ENCODE data around the gene TPST1. TPM values are rescaled to one million over a fixed set of nuclear protein-coding genes. Genes with fewer than 3 reads are reported as not detected.
"Not testable (repeated sequence)": the region's sequence is repeated elsewhere in the genome, so short reads cannot be mapped to it uniquely, and the experiment has no call there.

TPST1 gene
- total RNA-seq, 1 donor from 2014 or later: 2.1 TPM

DNA sequence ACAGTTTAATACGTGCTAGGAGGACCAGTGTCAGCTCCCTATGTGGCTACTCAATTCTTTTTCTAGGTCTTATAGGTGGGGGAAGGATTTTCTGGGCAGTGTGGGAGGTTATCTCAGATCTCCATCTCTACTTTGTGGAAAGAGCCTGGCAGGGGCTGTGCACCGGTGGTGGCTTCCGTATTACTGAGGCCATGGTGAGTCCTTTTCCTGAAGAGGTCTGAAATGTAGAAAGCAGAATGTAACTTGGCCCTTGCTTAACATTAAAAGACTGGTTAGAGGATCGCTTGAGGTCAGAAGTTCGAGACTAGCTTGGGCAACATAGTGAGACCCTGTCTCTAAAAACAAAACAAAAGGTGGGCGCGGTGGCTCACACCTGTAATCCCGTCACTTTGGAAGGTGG lies 2.7 kb upstream of the TPST1 start:
- no peaks in the 10 kb centered on the region for H3K9me3 Mint-ChIP-seq
- peak; percentile 58 for DNase-seq
- H3K4me1 Mint-ChIP-seq: peaks cover 22% of the 10 kb centered on the region
- H3K27ac Mint-ChIP-seq: no peak overlapping the region
- intact Hi-C loops (cut with micrococcal nuclease): loop anchor here (10.0 kb wide), 1 partner anchor 88 kb away; the partner anchor contains the start of gene CRCP
- peaks cover 2% of the 10 kb centered on the region for H3K36me3 Mint-ChIP-seq (ENCODE audit: low read depth)
- no peak overlapping the region for H3K4me3 Mint-ChIP-seq
- peaks cover 32% of the 10 kb centered on the region for H3K27me3 Mint-ChIP-seq

DNA sequence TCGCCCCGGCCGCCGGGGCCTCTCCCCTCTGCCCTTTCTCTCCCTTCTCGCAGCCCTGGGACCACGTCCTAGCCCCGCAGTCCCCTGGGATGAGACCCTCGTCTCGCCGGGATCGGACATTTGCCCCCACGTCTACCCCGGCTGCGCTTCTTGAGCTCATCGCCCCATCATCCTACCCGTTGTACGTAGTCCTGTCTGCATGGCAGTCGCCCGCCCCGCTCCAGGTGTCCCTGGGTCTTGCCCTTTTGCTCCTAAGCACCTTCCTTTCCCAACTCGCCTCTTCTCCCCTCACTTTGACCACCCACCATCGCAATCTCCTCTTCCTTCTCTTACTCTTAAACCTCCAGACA lies 582 bp downstream of the TPST1 start:
- H3K4me3 Mint-ChIP-seq: peak overlapping the region; percentile 85
- peaks cover 2% of the 10 kb centered on the region for H3K36me3 Mint-ChIP-seq (ENCODE audit: low read depth)
- intact Hi-C loops (cut with micrococcal nuclease): loop anchor here (10.0 kb wide), 1 partner anchor 91 kb away; the partner anchor contains the start of gene CRCP
- H3K4me1 Mint-ChIP-seq: peaks cover 27% of the 10 kb centered on the region
- peak; percentile 61 for DNase-seq
- H3K9me3 Mint-ChIP-seq: no peaks in the 10 kb centered on the region
- peak overlapping the region; percentile 26 for H3K27ac Mint-ChIP-seq
- H3K27me3 Mint-ChIP-seq: peaks cover 40% of the 10 kb centered on the region

DNA sequence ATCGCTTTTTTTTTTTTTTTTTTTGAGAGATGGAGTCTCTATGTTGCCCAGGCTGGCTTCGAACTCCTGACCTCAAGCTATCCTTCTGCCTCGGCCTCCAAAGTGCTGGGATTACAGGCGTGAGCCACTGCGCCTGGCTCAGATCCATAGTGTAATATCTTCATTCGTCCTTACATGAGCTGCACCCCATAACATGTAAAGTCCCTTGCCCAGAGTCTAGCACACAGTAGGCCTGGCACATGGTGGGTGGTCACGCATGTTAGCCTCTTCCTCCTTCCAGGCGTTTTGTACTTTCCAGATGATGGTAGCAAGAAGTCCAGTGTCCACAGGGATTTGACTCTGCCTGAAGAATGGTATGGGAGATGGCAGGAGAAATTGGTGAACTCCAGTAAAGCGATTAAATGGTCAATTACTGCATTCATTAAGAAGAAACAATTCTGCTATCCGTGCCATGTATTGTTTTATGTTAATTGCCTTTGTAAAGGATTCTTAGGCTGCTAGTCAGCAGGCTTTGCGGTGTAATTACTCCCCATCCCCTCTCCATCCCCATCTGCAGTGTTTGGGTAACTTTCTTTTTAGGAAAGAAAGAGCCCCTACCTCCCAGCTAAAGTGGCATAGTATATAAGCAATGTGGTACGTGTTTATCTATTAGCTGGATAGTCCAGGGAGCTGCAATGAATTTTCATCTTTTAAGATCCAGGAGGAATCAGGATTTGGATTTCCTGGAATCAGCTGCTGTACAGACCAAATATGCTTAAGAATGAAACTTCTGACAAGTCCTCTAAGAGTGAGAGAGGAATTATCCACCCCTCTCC lies 1.2 kb downstream of the TPST1 start:
- H3K27me3 Mint-ChIP-seq: peaks cover 40% of the 10 kb centered on the region
- intact Hi-C loops (cut with micrococcal nuclease): loop anchor here (10.0 kb wide), 1 partner anchor 92 kb away; the partner anchor contains the start of gene CRCP
- H3K4me3 Mint-ChIP-seq: peak overlapping the region; percentile 85
- peak overlapping the region; percentile 26 for H3K27ac Mint-ChIP-seq
- peaks cover 27% of the 10 kb centered on the region for H3K4me1 Mint-ChIP-seq
- DNase-seq: no peak
- H3K36me3 Mint-ChIP-seq (ENCODE audit: low read depth): peaks cover 2% of the 10 kb centered on the region
- H3K9me3 Mint-ChIP-seq: no peaks in the 10 kb centered on the region

DNA sequence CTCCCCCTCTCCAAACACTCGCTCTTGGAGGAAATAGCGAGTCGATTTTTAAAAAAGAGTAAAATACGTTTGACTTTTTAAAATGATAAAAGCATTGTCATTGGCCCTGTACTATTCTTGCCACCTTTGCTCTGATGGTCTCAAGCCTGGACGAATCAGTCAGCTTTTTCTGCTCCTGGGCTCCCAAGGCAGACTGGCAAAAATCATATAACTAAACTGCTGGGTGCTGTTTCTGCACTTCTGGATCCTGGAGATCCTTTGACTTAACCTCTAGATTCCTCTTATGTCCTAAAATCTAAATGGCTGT lies 1.8 kb downstream of the TPST1 start:
- peaks cover 2% of the 10 kb centered on the region for H3K36me3 Mint-ChIP-seq (ENCODE audit: low read depth)
- no peak for DNase-seq
- intact Hi-C loops (cut with micrococcal nuclease): loop anchor here (10.0 kb wide), 1 partner anchor 92 kb away; the partner anchor contains the start of gene CRCP
- peak overlapping the region; percentile 30 for H3K4me3 Mint-ChIP-seq
- H3K27ac Mint-ChIP-seq: no peak overlapping the region
- no peaks in the 10 kb centered on the region for H3K9me3 Mint-ChIP-seq
- H3K27me3 Mint-ChIP-seq: peaks cover 40% of the 10 kb centered on the region
- peaks cover 27% of the 10 kb centered on the region for H3K4me1 Mint-ChIP-seq

DNA sequence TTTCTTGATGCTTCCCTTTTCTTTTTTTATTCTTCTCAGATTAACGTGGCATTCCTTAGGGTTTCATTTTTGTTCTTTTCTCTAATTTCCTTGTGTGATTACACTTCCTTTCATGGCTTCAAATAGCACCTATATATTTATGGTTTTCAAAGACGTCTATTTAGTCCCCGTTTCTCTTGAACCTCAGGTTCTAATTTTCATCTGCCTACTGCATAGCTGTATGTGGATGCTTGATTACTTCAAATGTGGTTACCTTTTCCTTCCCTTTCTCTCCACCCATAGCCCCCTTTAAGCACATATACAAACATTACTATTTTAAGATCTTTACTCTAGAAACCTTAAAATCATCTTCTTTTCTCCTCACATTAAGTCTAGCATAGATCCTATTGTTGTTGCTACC lies 2.4 kb downstream of the TPST1 start:
- peaks cover 2% of the 10 kb centered on the region for H3K36me3 Mint-ChIP-seq (ENCODE audit: low read depth)
- no peak for DNase-seq
- H3K27me3 Mint-ChIP-seq: peaks cover 33% of the 10 kb centered on the region
- intact Hi-C loops (cut with micrococcal nuclease): loop anchor here (10.0 kb wide), 1 partner anchor 93 kb away; the partner anchor contains the start of gene CRCP
- no peaks in the 10 kb centered on the region for H3K9me3 Mint-ChIP-seq
- peak overlapping the region; percentile 30 for H3K4me3 Mint-ChIP-seq
- H3K27ac Mint-ChIP-seq: no peak overlapping the region
- peaks cover 20% of the 10 kb centered on the region for H3K4me1 Mint-ChIP-seq

DNA sequence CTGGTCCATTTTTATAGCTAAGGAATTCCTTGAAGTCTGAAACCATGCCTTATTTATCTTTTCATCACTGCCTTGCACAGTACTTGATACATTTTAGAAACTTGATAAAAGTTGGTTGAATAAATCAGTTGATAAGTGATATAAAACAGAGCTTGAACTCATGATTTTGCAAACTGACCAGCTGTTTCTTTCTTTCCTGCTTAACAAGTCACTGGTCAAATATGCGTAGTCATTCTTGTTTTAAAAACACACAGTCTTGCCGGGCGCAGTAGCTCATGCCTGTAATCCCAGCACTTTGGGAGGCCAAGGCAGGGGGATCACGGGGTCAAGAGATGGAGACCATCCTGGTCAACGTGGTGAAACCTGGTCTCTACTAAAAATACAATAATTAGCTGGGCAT lies 6.3 kb downstream of the TPST1 start:
- Mint-ChIP-seq H3K4me1 (peaks cover 17% of the 10 kb centered on the region), H3K36me3 (ENCODE audit: low read depth) (no peaks in the 10 kb centered on the region), H3K27me3 (peaks cover 20% of the 10 kb centered on the region), H3K27ac (no peak overlapping the region), H3K9me3 (no peaks in the 10 kb centered on the region), H3K4me3 (no peak overlapping the region)
- no peak for DNase-seq
- intact Hi-C loops (cut with micrococcal nuclease): loop anchor here (10.0 kb wide), 1 partner anchor 63 kb away; no protein-coding TSS in a partner anchor

DNA sequence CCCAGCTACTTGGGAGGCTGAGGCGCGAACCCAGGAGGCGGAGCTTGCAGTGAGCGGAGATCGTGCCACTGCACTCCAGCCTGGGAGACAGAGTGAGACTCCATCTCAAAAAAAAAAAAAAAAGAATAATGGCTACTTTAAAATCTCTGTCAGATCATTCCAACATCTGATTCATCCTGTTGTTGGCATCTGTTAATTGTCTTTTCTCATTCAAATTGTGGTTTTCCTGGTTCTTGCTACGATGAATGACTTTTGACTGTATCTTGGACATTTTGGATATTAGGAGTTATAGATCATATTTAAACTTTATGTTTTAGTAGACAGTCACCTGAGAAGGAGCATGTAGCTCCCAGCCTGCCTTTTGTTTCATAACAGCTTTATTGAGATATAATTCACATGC lies 8.5 kb downstream of the TPST1 start:
- intact Hi-C loops (cut with micrococcal nuclease): loop anchor here (10.0 kb wide), 1 partner anchor 61 kb away; no protein-coding TSS in a partner anchor
- Mint-ChIP-seq H3K27ac (no peak overlapping the region), H3K4me1 (peaks cover 7% of the 10 kb centered on the region), H3K27me3 (peaks cover 6% of the 10 kb centered on the region), H3K4me3 (no peak overlapping the region), H3K9me3 (no peaks in the 10 kb centered on the region), H3K36me3 (ENCODE audit: low read depth) (no peaks in the 10 kb centered on the region)
- DNase-seq: no peak

DNA sequence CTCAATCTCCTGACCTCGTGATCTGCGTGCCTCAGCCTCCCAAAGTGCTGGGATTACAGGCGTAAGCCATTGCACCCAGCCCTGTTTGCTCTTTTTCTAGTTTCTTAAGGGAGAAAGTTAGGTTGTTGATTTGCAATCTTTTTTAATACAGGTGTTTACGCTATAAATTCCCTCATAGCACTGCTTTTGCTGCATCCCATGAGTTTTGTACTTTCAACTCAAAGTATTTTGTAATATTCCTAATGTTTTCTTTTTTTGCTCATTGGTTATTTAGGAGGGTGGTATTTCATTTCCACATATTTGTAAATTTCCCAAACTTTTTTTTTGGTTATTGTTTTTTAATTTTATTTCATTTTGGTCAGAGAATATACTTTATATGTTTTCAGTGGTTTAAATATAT lies 11.6 kb downstream of the TPST1 start:
- Mint-ChIP-seq H3K36me3 (ENCODE audit: low read depth) (no peaks in the 10 kb centered on the region), H3K27me3 (peaks cover 5% of the 10 kb centered on the region), H3K4me1 (peaks cover 7% of the 10 kb centered on the region), H3K4me3 (no peak overlapping the region), H3K9me3 (no peaks in the 10 kb centered on the region), H3K27ac (no peak overlapping the region)
- intact Hi-C loops (cut with micrococcal nuclease): loop anchor here (10.0 kb wide), 1 partner anchor 58 kb away; no protein-coding TSS in a partner anchor
- DNase-seq: no peak

DNA sequence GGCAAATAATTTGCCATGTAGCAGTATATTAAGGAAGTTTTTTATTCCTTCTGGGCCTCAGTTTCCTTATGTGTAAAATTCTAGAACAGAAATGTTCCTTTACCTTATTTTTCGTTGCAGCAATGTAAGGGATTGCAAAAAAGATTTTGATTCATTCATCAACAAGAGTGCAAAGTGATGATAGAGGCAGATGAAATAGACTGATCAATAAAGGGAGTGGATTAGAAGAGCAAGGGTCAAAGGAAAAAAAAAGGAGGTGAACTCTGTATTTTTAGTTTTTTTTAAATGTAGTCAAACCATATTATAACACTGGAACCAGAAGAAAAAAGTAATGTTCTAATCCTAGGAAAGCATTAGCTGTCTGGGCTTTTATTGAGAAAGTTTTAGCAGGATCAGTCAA lies 14.7 kb downstream of the TPST1 start:
- Mint-ChIP-seq H3K4me1 (no peaks in the 10 kb centered on the region), H3K36me3 (ENCODE audit: low read depth) (no peaks in the 10 kb centered on the region), H3K27me3 (peaks cover 2% of the 10 kb centered on the region), H3K27ac (no peak overlapping the region), H3K9me3 (no peaks in the 10 kb centered on the region), H3K4me3 (no peak overlapping the region)
- intact Hi-C loops (cut with micrococcal nuclease): loop anchor here (10.0 kb wide), 1 partner anchor 55 kb away; no protein-coding TSS in a partner anchor
- no peak for DNase-seq

DNA sequence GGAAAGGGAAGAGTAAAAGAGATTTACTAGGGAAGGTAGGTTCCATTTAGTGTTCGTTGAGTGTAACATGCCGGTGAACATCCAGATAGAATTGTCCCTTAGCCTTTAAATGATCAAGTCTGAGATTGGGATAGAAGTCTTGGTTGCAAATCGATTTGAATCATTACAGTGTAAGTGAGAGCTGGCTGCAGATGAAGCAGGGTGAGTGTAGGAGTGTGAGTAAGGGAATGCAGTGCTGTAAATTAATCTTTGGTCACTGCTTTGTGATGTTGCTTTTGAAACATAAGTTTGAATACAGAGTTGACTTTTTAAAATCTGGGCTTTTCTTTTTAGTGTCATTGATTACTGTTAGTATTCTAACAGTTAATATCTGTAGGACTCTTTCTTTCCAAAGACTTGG lies 16.3 kb downstream of the TPST1 start:
- Mint-ChIP-seq H3K4me1 (no peaks in the 10 kb centered on the region), H3K36me3 (ENCODE audit: low read depth) (no peaks in the 10 kb centered on the region), H3K9me3 (no peaks in the 10 kb centered on the region), H3K4me3 (no peak overlapping the region), H3K27me3 (peaks cover 2% of the 10 kb centered on the region), H3K27ac (no peak overlapping the region)
- DNase-seq: no peak
- intact Hi-C loops (cut with micrococcal nuclease): no loop called here

DNA sequence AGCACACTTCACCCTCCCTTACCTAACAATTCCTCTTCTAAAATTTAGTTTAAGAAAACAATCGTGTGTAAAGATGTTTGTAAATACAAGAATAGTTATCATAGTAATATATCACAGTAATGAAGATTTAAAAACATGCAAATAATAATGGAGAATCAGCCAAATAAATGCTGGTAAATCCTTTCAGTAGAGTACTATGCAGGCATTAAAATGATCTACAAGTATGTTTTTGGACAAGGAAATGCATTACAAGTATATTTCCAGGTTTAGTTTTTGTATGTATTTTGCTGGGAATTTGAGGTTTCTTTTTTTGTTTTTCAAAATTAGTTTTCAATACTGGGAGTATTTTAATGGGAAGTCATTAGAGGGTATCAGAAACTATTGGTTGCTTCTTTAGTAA lies 22.7 kb downstream of the TPST1 start:
- intact Hi-C loops (cut with micrococcal nuclease): no loop called here
- H3K9me3 Mint-ChIP-seq: no peaks in the 10 kb centered on the region
- no peak for DNase-seq
- no peak overlapping the region for H3K27ac Mint-ChIP-seq
- H3K36me3 Mint-ChIP-seq (ENCODE audit: low read depth): no peaks in the 10 kb centered on the region
- H3K27me3 Mint-ChIP-seq: no peaks in the 10 kb centered on the region
- H3K4me3 Mint-ChIP-seq: no peak overlapping the region
- no peaks in the 10 kb centered on the region for H3K4me1 Mint-ChIP-seq

DNA sequence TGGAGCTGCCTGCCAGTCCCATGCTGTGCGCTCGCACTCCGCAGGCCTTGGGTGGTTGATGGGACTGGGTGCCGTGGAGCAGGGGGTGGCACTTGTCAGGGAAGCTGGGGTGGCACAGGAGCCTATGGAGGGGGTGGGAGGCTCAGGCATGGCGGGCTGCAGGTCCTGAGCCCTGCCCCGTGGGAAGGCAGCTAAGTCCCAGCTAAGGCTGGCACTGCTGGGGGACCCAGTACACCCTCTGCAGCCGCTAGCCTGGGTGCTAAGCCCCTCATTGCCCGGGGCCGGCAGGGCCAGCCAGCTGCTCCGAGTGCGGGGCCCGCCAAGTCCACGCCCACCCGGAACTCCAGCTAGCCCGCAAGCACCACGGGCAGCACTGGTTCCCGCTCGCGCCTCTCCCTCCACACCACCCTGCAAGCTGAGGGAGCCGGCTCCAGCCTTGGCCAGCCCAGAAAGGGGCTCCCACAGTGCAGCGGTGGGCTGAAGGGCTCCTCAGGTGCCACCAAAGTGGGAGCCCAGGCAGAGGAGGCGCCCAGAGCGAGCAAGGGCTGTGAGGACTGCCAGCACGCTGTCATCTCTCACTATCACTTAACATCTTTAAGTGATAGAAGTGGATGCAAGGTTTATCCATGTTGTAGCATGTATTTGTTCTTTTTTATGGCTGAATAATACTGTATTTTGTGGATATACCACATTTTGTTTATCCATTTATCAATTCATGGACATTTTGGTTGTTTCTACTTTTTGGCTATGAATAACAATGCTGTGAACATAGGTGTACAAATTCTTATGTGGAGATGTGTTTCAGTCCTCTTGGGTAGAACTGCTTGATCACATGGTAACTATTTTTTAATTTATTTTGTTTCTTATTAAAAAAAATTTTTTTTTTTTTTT lies 26.4 kb downstream of the TPST1 start:
- H3K36me3 Mint-ChIP-seq (ENCODE audit: low read depth); H3K9me3 Mint-ChIP-seq; H3K4me3 Mint-ChIP-seq; intact Hi-C loops (cut with micrococcal nuclease); DNase-seq; H3K27ac Mint-ChIP-seq; H3K27me3 Mint-ChIP-seq; H3K4me1 Mint-ChIP-seq: not testable (repeated sequence)

DNA sequence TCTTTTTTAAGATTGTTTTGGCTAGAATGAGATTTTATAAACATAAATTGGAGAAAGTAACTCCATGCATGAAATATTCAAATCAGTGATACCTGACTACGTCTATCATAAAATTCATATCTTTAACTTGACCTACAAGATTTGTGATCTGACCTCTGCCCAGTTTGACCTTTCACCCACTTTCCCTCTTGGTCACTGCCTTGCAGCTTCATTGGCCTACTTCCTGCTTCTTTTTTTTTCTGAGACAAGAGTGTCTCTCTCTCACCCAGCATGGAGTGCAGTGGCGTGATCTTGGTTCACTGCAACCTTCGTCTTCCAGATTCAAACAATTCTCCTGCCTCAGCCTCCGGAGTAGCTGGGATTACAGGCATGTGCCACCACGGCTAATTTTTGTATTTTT lies 28.5 kb downstream of the TPST1 start:
- H3K4me3 Mint-ChIP-seq: no peak overlapping the region
- DNase-seq: no peak
- no peaks in the 10 kb centered on the region for H3K4me1 Mint-ChIP-seq
- no peaks in the 10 kb centered on the region for H3K9me3 Mint-ChIP-seq
- H3K27ac Mint-ChIP-seq: no peak overlapping the region
- intact Hi-C loops (cut with micrococcal nuclease): no loop called here
- no peaks in the 10 kb centered on the region for H3K36me3 Mint-ChIP-seq (ENCODE audit: low read depth)
- no peaks in the 10 kb centered on the region for H3K27me3 Mint-ChIP-seq

All from activated CD4-positive, alpha-beta T cell treated with anti-CD3 and anti-CD28 coated beads, Interleukin-2, amount 10 ng/mL, durations not matched to agents 24 days and 14 days (primary cell).